ENCODE measurements around the gene MTA2.
"Not testable (repeated sequence)": the region's sequence is repeated elsewhere in the genome, so short reads cannot be mapped to it uniquely, and the experiment has no call there.

DNA sequence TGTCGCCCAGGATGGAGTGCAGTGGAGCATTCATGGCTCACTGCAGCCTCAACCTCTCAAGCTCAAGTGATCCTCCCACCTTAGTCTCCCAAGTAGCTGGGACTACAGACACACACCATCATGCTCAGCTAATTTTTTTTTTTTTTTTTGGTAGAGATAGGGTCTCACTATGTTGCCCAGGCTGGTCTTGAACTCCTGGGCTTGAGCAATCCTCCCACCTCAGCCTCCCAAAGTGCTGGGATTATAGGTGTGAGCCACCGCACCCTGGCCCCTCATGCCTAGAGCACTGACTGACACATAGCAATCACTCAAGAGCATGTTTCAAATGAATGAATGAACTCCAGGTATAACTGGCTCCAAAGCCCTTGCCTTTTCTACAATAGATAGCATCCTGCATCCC is 51.2 kb downstream of the MTA2 start:
- not testable (repeated sequence) for TF ChIP-seq POLR2AphosphoS5 (IDR thresholded peaks at IDR 0.05); EZH2 (IDR thresholded peaks at IDR 0.05; ENCODE audit: borderline replicate concordance, insufficient read depth, low read length, poor library complexity, severe bottlenecking); EP300 (conservative IDR thresholded peaks at IDR 0.05; ENCODE audit: poor library complexity, severe bottlenecking); TAF1 (IDR thresholded peaks at IDR 0.05; ENCODE audit: low read depth); MXI1 (conservative IDR thresholded peaks at IDR 0.05; ENCODE audit: poor library complexity, severe bottlenecking); RAD21 (conservative IDR thresholded peaks at IDR 0.05)
- TF ChIP-seq, protein P1, sequence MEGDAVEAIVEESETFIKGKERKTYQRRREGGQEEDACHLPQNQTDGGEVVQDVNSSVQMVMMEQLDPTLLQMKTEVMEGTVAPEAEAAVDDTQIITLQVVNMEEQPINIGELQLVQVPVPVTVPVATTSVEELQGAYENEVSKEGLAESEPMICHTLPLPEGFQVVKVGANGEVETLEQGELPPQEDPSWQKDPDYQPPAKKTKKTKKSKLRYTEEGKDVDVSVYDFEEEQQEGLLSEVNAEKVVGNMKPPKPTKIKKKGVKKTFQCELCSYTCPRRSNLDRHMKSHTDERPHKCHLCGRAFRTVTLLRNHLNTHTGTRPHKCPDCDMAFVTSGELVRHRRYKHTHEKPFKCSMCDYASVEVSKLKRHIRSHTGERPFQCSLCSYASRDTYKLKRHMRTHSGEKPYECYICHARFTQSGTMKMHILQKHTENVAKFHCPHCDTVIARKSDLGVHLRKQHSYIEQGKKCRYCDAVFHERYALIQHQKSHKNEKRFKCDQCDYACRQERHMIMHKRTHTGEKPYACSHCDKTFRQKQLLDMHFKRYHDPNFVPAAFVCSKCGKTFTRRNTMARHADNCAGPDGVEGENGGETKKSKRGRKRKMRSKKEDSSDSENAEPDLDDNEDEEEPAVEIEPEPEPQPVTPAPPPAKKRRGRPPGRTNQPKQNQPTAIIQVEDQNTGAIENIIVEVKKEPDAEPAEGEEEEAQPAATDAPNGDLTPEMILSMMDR (IDR thresholded peaks at IDR 0.05; ENCODE audit: poor library complexity, severe bottlenecking), result not testable (repeated sequence)
